M059J (cell line): ENCODE data around the gene MAGEB6B. TPM values are rescaled to one million over a fixed set of nuclear protein-coding genes. Genes with fewer than 3 reads are reported as not detected.
"Not testable (repeated sequence)": the region's sequence is repeated elsewhere in the genome, so short reads cannot be mapped to it uniquely, and the experiment has no call there.

Experiments used
- DNase-seq: peaks from one replicate; pipeline ENCODE4 v3.0.0-alpha.2; 2012; ENCODE audit warnings: low read depth
- total RNA-seq: library from RNA; depleted of rRNA; stranded (reverse); fragments of >200 nt; shearing (Covaris generic); gene quantifications from 2 replicates; pipeline ENCODE4 v1.2.3, GENCODE V29; 2014; rRNA removed

MAGEB6B gene
- not detected in 2 replicates for total RNA-seq

GRCh38 chrX:26160301-26160700 is at the start of gene MAGEB6B:
TSS of gene MAGEB6B (plus strand) at chrX:26160601. CDS start at chrX:26160601, 0 bp downstream.
- no peak for DNase-seq

- no peak for DNase-seq
Measured at GRCh38 chrX:26138274-26138673, 22.1 kb upstream of the MAGEB6B start, which contains the start of gene MAGEB18. TSS of gene MAGEB18 (plus strand) at chrX:26138343. CDS start at chrX:26138986, 643 bp downstream.

- DNase-seq: no peak
Measured at GRCh38 chrX:26146024-26146423, 14.4 kb upstream of the MAGEB6B start.

GRCh38 chrX:26192204-26192603 is 31.8 kb downstream of the MAGEB6B start, which contains the start of gene MAGEB6:
TSS of gene MAGEB6 (plus strand) at chrX:26192440. CDS start at chrX:26193847, 1,407 bp downstream.
- no peak for DNase-seq

GRCh38 chrX:26203561-26203960 is 43.2 kb downstream of the MAGEB6B start:
- DNase-seq: no peak

- DNase-seq: not testable (repeated sequence)
Measured at GRCh38 chrX:26204717-26205116, 44.3 kb downstream of the MAGEB6B start.

- DNase-seq: no peak
Measured at GRCh38 chrX:26208012-26208411, 47.6 kb downstream of the MAGEB6B start.

Other genes with a start within 250 kb of the MAGEB6B start
- gene MAGEB18, start 22.3 kb upstream of the MAGEB6B start, total RNA-seq: not detected in 2 replicates
- gene MAGEB6, start 31.8 kb downstream of the MAGEB6B start, total RNA-seq: 0.05 and 0.12 TPM in 2 replicates
- not detected in 2 replicates for gene MAGEB5, start 55.6 kb downstream of the MAGEB6B start, total RNA-seq